ENCODE results near the gene UROC1. TPM values are rescaled to one million over a fixed set of nuclear protein-coding genes. Genes with fewer than 3 reads are reported as not detected.
A peak's percentile ranks its signal among the peaks of the same experiment; 100 is the strongest.

UROC1 gene
- total and polyA plus RNA-seq, 2 donors from 2014 or later: not detected

GRCh38 chr3:126432361-126433104, 85.0 kb downstream of the UROC1 start:
- H3K27ac ChIP-seq (ENCODE audit: low read depth in 2 of 2, low read length in 2 of 2): no peak overlapping the region
- peaks cover 0 to 17% (median 2%) of the 10 kb centered on the region in 3 donors for H3K9me3 ChIP-seq (ENCODE audit: control insufficient read depth in 2 of 3, insufficient read depth in 1 of 3, low read length in 3 of 3)
- no peak for FAIRE-seq
- no peak overlapping the region for H3K4me3 ChIP-seq (ENCODE audit: low read length in 3 of 3)
- intact Hi-C loops (cut with DNase I): no loop called here
- no peaks in the 10 kb centered on the region for H3K4me1 ChIP-seq (ENCODE audit: control insufficient read depth in 2 of 3, insufficient read depth in 2 of 3, low read depth in 1 of 3, low read length in 3 of 3)
- DNase-seq: peak in 1 of 5 donors; percentile 2
- no peak overlapping the region for H3K9ac ChIP-seq (ENCODE audit: low read length in 3 of 3)
- no peak for TF ChIP-seq CTCF (IDR thresholded peaks at IDR 0.05; ENCODE audit: borderline replicate concordance, extremely low read depth, insufficient read depth)
- H3K27me3 ChIP-seq (ENCODE audit: control insufficient read depth, insufficient read depth, low read length): no peaks in the 10 kb centered on the region
- peaks cover 0 to 17% (median 0%) of the 10 kb centered on the region in 3 donors for H3K36me3 ChIP-seq (ENCODE audit: control insufficient read depth in 2 of 3, insufficient read depth in 3 of 3, low read length in 3 of 3)

Other genes with a start within 250 kb of the UROC1 start
- 22.9 TPM for gene KLF15, start 160.4 kb downstream of the UROC1 start, total RNA-seq
- 30.0 TPM for gene KLF15, start 160.4 kb downstream of the UROC1 start, polyA plus RNA-seq (ENCODE audit: insufficient read depth, low read depth, low replicate concordance)
- gene CFAP100, start 122.9 kb downstream of the UROC1 start, total RNA-seq: not detected
- 0.60 TPM for gene CFAP100, start 122.9 kb downstream of the UROC1 start, polyA plus RNA-seq (ENCODE audit: insufficient read depth, low read depth, low replicate concordance)
- 44.8 TPM for gene ZXDC, start 41.9 kb downstream of the UROC1 start, total RNA-seq
- 11.4 TPM for gene ZXDC, start 41.9 kb downstream of the UROC1 start, polyA plus RNA-seq (ENCODE audit: insufficient read depth, low read depth, low replicate concordance)
- 3.3 TPM for gene CHST13, start 6.4 kb upstream of the UROC1 start, total RNA-seq
- gene CHST13, start 6.4 kb upstream of the UROC1 start, polyA plus RNA-seq (ENCODE audit: insufficient read depth, low read depth, low replicate concordance): 7.0 TPM
- not detected for gene C3orf22, start 41.2 kb upstream of the UROC1 start, total RNA-seq
- gene C3orf22, start 41.2 kb upstream of the UROC1 start, polyA plus RNA-seq (ENCODE audit: insufficient read depth, low read depth, low replicate concordance): not detected
- gene TXNRD3, start 137.4 kb upstream of the UROC1 start, total RNA-seq: 12.1 TPM
- 10.8 TPM for gene TXNRD3, start 137.4 kb upstream of the UROC1 start, polyA plus RNA-seq (ENCODE audit: insufficient read depth, low read depth, low replicate concordance)
- 10.7 TPM for gene CHCHD6, start 186.5 kb upstream of the UROC1 start, total RNA-seq
- 35.2 TPM for gene CHCHD6, start 186.5 kb upstream of the UROC1 start, polyA plus RNA-seq (ENCODE audit: insufficient read depth, low read depth, low replicate concordance)